SK-N-DZ (cell line): Measurements from ENCODE around the gene TSPO.

Experiments
- DNase-seq: peaks from one replicate; pipeline ENCODE4 v3.0.0-alpha.2; 2015; ENCODE audit warnings: low spot score

Gene TSPO

DNA sequence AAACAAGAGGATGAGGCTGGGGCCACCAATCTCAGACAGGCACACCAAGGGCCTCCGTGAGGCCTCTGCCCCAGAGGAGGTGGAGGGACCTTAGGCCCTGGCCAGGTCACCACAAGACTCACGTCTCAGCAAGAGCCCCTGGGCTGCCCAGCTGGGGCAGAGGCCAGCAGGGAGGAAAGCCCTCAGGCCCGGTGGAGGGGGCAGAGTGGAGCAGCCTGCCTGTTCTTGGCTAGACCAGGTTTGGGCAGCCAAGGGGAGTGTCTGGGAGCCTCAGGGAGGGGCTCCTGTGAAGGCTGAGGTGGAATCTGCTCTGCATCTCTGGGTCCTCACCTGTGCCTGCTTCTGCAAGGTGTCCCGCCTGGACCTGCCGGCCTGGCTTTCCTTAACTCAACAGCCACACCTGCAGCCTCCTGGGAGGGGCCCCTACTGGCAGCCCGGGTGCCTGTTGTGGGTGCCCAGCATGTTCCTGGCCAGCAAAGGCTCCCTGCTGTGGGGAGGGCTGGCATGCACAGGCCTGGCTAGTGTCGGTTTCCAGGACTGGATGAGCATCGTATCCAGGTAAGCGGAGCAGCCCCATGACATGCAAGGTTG is 23.7 kb downstream of the TSPO start:
- no peak for DNase-seq

DNA sequence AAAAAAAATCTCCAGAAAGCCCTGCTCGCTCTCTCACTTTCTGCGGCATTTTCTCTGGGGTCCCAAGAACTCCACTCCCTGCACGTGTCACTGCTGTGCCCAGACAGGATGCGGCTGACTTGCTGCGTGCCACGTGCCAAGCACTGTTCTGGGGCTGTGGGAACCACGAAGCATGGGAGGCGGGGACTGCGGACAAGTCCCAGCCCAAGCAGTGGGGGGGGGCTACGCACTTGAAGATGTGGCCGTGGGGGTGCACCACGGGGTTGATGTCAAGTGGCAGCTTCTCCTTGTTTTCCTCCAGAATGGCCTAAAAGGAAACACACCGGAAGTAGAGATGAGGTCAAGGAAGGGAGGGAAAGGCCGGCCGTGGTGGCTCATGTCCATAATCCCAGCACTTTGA is 24.7 kb downstream of the TSPO start:
- no peak for DNase-seq

DNA sequence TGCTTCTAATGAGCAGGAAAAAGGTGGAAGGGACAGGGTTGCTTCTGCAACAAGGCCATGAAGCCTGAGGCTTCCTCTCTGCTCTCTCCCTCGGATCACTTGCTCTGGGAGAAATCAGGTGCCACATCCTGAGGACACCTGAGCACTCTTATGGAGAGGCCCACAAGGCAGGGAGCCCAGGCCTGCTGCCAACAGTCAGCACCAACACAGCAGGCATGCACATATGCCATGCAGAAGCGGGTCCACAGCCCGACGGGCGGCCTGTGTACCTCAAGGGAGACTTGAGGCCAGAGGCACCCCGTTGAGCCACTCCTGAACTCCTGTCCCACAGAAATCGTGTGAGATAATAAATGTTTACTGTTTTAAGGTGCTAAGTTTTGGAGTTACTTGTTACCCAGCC is 26.1 kb downstream of the TSPO start:
- no peak for DNase-seq

DNA sequence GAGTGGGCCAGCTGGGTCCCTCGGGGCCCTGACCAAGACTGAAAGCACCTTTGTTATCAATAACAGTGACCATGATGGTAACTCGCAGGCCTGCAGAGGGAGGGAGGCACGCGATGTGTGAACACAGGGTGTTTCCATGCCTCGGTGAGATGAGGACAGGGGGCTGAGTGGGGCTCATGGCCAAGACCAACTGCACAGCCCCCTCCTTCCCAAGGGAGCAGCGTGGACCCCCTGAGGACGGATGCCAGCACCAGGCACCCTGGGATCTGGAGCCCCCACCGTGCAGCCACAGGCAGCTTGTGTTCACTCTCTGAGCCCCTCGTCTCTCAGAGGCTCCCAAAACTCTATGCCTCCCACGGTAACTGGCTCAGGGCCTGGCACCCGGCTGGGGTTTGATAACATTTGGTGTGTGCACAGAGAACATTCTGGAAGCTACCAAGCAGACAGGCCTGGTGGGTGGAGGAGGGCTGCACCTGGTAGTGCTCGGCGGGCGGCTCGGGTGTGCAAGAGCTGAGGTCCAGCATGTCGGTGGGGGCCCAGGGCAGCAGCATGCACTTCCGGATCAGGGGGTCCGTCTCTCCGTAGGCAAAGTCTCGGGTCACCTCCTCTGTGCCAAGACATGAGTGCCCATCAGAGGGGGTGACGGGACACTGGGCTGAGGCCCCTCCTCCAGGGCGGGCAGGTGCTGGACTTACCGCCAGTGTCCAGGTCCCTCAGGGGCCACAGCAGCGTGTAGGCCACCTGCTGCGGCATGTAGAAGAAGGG is 28.0 kb downstream of the TSPO start:
- no peak for DNase-seq

DNA sequence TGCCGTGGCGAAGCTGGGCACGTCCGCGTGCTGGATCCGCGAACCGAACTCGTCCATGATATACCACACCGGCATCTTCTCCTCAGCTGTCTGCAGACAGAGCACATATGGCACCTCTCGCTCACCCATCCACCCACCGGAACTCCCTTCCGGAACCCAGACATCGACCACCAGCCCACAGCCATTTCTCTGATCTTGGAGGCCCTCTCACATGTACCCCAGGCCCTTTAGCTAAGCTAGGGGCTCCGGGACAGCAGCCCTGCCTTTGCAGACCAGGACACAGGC is 28.5 kb downstream of the TSPO start:
- no peak for DNase-seq

DNA sequence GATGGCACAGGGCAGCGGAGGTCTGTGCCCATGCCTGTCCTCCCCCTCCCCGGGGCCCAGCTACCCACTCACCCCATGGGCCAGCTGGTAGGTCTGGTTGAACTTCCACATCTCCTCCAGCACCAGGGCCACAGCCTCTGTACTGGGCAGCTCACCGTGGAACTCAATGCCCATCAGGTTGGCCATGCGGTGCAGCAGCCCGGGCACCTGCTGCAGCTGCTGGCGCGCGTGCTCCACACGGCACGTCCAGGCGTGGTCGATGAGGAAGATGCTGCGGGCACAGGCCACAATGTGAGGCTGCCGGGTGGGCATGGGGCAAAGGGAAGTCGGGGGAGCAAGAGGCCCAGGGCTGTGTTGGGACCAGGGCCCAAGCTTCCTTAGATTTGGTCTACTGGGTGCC is 29.3 kb downstream of the TSPO start:
- DNase-seq: no peak

DNA sequence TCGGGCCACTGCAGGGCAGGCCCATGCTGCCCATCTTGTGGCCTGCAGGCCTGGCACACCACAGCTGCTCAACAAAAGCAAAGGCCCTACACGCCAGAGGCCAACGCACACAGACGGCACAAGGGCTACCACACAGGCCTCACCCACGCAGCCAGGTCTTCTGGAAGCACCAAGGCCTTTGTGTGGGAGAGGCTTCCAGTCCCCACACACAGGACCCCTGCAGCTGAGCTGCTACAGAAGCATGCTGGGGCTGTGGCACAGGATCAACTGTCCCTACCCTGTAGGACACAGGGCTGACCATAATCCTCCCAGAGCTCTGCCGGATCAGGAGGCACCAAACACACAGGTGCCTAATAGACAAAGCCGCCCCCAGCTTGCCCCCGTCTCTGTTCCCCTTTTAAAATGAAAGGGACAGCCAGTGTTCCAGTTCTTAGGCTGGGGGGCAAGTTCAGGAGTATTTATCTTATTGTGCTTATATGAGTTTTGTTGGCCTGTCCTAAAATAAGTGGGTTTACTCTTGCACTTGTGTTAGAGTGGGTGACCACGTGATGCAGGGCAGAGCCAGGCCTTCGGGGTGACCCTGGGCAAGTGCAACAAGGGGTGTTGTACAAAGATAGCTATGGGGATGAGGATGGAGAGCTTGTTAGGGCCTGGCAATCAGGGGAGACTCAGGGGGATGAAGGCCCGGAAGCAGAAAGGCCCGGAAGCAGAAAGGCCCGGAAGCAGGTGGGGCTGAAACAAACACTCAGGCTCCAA is 30.1 kb downstream of the TSPO start:
- no peak for DNase-seq

DNA sequence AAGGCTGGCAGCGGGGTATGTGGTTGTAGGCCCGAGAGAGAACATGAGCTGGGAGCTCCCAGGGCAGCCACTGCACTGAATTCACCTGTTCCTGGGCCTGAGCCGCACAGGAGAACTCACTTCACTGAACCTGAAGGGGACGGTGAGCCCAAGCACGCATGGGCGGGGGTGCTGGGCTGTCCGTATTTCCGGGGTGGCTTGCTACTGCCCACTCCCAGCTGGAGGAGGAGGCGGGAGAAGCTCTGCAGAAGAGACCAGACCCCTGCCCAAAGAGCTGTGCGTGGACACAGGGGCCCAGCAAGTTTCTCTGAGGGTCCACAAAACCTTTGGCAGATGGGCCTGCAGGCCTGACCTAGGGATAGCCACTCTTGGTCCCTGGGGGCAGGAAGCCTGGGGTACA is 30.8 kb downstream of the TSPO start:
- DNase-seq: no peak

DNA sequence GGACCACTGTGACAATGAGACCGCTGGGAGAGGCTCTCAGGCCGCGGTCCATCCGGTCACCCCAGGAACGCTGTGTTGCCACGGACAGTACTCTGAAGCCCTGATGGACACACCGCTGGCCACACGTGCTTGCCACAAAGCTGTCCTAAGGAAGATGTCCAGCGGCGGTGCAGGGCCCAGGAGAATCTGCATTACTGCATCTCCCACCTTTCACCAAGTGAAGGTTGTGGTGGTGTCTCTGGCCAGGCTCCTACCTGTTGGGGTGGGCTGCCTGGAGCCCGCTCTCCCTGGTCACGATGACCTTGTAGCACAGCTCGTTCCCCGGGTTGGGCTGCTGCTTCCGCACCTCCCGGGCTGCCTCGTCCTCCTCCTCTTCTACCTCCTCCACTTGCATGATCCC is 31.4 kb downstream of the TSPO start:
- no peak for DNase-seq

DNA sequence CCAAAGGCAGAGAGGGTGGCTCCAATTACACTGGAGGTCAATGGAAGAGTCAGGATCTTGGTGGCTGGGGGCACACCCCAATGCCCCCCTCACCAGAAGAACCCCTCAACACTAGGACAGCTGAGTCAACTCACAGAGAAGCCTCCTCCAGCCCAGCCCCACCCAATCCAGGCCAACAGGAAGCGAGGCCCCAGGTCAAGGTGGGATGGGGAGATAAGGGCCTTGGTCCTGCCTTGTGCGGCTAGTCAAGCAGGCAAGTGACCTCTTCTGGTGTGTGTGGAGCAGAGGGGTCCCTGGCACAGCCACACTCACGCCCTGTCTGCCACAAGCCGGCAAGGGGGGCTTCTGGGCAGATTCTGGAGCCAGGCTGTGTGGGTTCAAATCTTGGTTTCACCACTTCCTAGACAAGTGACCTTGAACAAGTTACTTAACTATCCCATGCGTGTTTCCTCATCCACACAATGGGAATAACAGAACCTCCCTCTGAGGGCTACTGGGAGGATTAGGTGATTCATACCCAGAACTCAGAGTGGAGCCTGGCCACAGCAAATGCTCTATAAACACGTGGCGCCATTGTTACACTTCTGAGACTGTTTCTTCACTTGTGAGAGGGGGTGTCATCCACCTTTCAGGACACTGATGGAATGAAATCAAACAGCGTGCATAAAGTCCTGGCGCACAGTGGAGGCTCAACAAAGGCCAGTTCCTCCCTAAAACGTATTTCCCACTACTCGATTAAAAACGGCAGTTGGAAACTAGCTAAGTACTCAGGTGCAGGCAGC is 32.3 kb downstream of the TSPO start:
- no peak for DNase-seq

DNA sequence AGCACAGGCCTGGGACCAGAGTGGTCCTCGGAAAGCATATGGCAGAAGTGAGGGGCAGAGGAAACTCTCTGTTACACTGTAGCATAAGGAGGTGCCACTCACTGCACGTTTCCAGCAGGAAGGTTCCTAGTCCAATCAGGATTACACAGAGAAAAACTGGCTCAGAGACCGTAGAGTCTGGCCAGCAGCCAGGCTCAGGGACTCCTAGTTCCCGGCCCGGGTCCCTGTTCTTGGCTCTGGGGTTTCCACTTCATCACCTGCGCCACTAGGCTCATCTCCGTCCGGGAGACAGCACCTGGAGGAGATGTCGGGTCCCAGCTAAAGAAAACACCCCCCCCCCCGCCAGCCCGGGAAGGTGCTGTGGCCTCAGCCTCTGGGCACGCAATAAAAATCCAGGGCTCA is 34.5 kb downstream of the TSPO start:
- DNase-seq: peak; percentile 42

DNA sequence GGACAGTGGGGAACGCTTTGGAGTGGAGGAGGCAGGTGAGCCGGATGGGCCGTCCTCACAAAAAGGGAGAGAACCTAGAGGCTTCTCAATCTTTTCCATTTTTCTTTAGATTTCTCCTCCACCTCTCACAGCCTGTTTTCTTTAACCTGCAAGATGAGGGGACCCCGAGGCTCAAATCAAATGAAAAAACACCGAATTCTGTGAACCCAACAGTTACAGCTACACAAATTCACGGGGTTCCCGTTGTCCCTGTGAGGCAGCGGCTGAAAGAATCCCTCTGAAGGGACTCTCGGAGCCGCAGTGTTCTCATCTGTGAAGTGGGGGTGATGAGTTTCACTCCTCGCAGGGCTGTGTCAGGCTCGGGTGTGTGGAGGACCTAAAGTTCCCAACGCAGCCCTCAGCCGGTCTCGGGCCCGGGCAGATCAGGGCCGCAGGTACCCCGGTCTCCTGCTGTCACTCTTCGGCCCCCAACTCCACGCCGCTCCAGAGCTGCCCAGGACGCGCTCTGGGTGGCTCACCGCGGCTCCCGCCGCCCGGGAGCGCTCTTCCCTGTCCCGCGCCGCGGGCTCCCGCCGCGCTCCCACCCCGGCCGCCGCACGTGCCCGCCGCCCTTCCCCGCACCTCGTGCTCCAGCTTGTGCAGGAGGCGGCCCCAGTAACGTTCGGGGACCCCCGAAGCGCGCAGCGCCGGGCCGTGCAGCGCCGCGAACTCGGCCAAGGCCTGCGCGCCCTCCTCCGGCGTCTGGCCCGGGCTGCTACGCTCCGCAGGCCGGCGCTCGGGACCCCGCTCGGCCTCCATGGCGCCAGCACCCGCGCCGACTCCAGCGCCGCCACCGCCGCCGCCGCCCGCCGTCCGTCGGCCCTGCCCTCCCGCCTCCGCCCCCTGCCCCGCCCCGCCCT is 35.2 kb downstream of the TSPO start, which contains the start of gene TTLL12:
Gene TTLL12, minus strand, starts transcription at position 863 of the 899 bp plus-strand sequence. Its CDS starts 65 bp downstream, at position 798.
- peak; percentile 45 for DNase-seq

DNA sequence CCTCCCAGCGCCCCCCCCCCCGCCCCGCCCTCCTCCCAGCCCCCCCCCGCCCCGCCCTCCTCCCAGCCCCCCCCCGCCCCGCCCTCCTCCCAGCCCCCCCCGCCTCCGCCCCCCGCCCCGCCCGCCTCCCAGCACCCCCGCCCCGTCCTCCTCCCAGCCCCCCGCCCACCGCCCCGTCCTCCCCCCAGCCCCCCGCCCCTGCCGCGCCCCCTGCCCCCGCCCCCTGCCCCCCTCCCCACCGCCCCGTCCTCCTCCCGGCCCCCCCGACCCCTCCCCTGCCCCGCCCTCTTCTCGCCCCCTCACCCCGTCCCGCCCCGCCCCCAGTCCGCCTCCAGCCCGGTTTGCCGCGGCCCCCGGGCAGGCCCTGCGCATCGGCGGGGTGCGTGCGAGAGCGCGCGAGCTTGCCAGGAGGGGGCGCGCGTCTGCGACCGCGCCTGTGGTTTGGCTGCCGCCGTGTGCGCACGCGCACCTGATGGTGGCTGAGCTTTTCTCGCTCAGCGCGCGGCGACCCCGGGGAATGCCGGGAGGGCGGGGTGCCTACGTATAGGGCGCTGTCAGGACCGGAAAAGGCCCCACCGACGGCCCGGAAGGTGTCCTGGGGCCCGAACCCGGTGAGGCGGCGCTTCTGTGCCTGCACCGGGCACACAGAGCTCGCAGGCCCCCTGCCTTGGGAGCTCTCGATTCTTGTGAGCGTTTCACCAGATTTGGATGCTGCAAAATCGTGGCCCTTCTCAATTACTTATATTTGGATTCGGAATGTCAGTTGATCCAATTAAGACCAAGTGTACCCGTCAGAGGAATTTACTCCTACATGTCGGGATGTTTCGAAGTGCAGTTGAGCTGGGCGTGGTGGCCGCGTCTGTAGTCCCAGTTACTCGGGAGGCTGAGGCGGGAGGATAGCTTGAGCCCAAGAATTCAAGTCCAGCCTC is 36.1 kb downstream of the TSPO start:
- DNase-seq: peak; percentile 95

DNA sequence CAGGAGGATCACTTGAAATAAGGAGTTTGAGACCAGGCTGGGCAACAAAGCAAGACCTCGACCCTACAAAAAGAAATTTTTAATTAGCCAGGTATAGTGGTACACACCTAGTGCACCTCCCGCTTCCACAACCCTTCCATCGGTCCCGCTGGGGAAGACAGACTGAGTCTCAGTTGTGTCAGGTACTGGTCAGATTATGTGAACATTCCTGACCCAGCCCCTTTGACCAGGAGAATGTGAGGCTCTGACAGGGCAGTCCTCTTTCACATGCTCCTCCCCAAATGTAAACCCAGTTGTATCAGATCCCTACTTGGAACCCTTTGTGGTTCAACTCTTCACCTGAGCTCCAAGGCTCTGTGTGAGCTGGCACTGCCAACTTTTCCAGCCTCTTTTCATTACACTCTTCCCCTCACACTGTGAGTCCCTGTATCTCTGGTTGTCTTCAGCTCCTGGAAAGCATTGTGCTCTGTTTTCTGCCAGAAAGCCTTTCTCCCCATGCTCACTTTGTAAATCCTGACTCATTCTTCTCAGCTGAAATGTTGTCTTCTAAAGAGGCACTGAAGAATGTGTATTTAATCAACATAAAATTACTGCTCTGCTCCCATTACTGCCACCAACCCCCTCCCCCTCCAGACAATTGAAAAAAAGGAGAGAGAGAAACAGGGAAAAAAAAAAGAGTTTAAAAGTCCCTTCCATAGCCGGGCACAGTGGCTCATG is 37.6 kb downstream of the TSPO start:
- DNase-seq: no peak

DNA sequence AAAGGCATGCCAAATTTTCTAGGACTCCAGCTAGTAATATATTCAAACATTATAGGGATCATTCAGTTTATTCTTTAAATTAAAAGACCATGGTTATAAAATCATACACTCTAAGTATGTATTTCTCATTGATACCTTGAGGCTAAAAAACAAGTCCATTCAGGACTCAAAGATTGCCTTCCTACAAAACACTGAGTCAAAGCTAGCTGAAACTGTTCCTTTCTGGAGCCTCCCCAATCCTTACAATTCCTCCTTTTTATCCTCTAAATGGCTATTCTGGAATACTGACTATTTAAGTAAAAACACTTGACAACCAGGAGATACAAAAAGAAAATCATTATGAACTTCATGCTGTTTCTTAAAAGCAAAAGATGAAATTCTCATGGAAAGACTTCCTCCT is 40.5 kb downstream of the TSPO start:
- no peak for DNase-seq

DNA sequence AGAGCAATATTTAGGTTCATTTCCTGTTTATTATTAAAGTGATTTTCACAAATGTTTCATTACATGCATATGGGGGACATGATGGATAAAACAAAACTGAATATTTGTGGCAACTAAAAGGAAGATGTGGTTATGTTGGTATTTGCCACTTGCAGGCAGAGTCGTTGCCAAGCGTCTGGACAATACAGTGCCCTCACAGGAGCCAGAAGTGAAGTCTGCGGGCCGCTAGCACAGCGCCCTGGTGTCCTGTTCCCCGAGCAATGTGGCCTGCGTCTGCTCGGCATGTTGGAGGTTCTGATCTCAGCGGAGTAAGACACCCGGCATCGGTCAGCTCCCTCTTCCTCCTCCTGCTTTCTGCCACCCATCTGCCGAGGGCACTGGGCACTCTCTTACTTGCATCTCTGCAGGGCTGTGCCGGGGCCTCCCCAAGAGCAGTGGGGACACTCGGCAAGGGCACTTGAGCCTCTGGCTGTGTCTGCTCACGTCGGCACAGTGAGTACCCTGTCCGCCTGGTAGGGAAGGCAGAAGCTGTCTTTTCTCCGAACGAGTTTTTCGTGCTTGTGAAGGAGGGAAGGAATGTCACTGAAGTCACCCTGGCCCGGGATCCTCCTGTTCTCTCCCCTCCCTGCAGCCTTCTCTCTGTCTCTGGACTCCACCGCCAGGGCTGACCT is 46.0 kb downstream of the TSPO start:
- no peak for DNase-seq

DNA sequence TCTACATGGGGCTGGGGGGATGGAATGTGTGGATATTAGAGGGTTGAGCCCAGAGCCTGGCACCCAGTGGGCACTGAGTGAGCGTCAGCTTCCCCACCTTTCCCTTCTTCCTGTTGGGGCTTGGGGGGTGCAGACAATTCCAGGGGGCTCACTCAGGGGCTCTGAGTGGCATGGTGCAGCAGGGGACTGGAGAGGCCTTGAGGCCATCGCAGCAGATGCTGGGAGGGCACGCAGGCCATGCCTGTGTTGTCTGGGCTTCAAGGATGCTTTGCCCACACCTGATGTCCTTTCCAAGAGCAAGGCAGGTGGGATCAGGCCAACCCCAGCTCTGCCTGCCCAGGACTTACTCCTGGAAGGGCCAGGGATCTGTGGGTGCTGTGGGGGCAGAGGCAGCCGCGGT is 46.8 kb downstream of the TSPO start:
- DNase-seq: no peak

DNA sequence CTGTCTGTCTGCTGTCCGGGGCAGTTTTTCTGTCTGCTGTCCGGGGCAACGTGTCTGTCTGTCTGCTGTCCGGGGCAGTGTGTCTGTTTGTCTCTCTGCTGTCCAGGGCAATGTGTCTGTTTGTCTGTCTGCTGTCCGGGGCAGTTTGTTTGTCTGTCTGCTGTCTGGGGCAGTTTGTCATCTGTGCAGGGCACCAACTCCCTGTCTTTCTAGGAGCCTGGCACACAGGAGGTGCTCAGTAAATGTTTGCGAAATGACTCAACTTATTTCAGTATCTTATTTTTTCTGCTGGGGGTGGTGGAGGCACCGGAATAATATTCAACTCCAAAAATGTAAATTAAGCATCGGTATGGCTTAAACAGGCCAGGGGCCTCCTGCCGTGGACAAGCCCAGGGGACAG is 47.6 kb downstream of the TSPO start:
- DNase-seq: no peak

DNA sequence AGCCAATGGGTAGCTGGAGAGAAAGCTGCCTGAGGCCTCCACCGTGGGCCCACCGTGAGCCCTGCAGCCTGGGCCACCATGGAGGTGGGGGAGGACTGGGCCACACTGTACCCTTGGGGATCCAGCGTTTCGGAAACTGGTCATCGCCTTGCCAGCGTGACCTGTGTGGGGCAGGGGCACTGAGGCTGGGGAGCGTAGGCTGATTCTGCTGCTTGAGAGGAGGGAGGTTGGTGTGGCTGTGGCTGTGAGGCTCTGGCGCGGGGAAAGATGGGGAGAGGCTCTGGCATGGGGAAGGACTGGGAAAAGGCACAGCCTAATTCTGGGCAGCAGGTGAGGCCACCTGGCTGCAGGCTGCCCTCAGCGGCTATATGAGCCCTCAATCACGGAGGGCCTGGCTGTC is 48.2 kb downstream of the TSPO start:
- no peak for DNase-seq
